ENCODE results near the gene PSME4. TPM values are rescaled to one million over a fixed set of nuclear protein-coding genes. Genes with fewer than 3 reads are reported as not detected.
"Not testable (repeated sequence)": the region's sequence is repeated elsewhere in the genome, so short reads cannot be mapped to it uniquely, and the experiment has no call there.

PSME4 gene
- total and polyA plus RNA-seq, 10 donors: 34.1 to 88.1 (median 58.8) TPM

DNA sequence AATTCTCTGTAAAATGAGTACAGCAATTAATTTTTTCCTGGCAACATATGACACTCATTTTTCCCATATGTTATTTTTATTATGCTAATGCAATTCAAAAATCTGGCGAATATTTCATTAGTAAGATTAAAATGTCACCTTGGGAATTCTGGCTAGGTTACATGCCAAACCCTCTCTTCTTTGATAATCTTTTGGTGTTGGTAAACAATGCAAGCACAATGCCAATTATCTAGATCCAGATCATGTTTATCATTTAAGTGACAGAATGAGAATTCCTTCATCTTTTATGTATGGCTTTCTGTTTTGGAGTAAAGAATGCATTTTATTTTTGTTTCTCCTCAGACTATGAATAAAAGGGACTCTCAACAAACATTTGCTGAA, 144.8 kb downstream of the PSME4 start:
- peaks cover 0 to 6% (median 2%) of the 10 kb centered on the region in 8 donors for H3K9me3 ChIP-seq
- H3K4me3 ChIP-seq: no peak overlapping the region
- H3K27me3 ChIP-seq (replicated peaks in 1 of 7): no peaks in the 10 kb centered on the region
- peaks cover 0 to 4% (median 0%) of the 10 kb centered on the region in 6 donors for H3K4me1 ChIP-seq
- intact Hi-C loops (cut with DNase I; ENCODE audit: low total_unique reads): no loop called here
- peaks cover 0 to 3% (median 0%) of the 10 kb centered on the region in 6 donors for H3K36me3 ChIP-seq
- no peak for DNase-seq
- WGBS, 5 donors: 75 to 92% (median 80%) methylated on average over 1 of the region's 1 CpG
- no peak for TF ChIP-seq POLR2AphosphoS5 (IDR thresholded peaks at IDR 0.05)
- no peak for TF ChIP-seq POLR2A (IDR thresholded peaks at IDR 0.05)
- TF ChIP-seq CTCF (IDR thresholded peaks at IDR 0.05 in 8 of 11, conservative IDR thresholded peaks at IDR 0.05 in 3 of 11): no peak
- no peak overlapping the region for H3K27ac ChIP-seq

- peaks cover 0 to 19% (median 12%) of the 10 kb centered on the region in 6 donors for H3K36me3 ChIP-seq
- H3K9me3 ChIP-seq; H3K27ac ChIP-seq; DNase-seq; H3K27me3 ChIP-seq (replicated peaks in 1 of 7); H3K4me1 ChIP-seq; H3K4me3 ChIP-seq; intact Hi-C loops (cut with DNase I; ENCODE audit: low total_unique reads): not testable (repeated sequence)
- TF ChIP-seq CTCF (IDR thresholded peaks at IDR 0.05 in 8 of 11, conservative IDR thresholded peaks at IDR 0.05 in 3 of 11): peak in 2 of 11 experiments; percentile 9 to 12
- 84 to 96% (median 91%) methylated on average over 9 of the region's 9 CpGs for WGBS, 5 donors
Measured at GRCh38 chr2:53823639-53824038, 147.2 kb downstream of the PSME4 start.

- no peak for DNase-seq
- H3K4me3 ChIP-seq: no peak overlapping the region
- 81 to 93% (median 88%) methylated on average over 6 of the region's 6 CpGs for WGBS, 5 donors
- H3K4me1 ChIP-seq: peaks cover 0 to 4% (median 0%) of the 10 kb centered on the region in 6 donors
- no peaks in the 10 kb centered on the region for H3K27me3 ChIP-seq (replicated peaks in 1 of 7)
- TF ChIP-seq POLR2AphosphoS5 (IDR thresholded peaks at IDR 0.05) (no peak), CTCF (IDR thresholded peaks at IDR 0.05 in 8 of 11, conservative IDR thresholded peaks at IDR 0.05 in 3 of 11) (no peak), POLR2A (IDR thresholded peaks at IDR 0.05) (no peak)
- H3K9me3 ChIP-seq: no peaks in the 10 kb centered on the region
- intact Hi-C loops (cut with DNase I; ENCODE audit: low total_unique reads): no loop called here
- H3K27ac ChIP-seq: no peak overlapping the region
- peaks cover 0 to 37% (median 24%) of the 10 kb centered on the region in 6 donors for H3K36me3 ChIP-seq
Measured at GRCh38 chr2:53821810-53822209, 149.0 kb downstream of the PSME4 start.

DNA sequence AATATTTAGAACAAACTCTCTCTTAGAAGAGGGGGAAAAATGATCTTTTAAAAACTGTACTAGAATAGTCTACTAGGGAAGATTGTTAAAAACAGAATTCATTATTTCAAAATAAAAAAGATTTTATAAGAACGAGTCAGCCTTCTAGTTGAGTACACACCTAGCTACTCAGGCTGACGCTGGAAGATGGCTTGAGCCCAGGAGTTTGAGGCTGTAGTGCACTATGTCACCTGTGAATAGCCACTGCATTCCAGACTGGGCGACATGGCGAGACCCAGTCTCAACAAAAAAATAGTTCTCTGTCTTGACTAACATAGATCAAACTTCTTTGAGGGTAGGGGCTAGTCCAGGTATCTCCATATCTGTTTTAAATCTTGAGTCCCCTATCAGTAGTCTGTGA, 150.1 kb downstream of the PSME4 start:
- WGBS, 5 donors: 93 to 99% (median 94%) methylated on average over 4 of the region's 4 CpGs
- H3K27ac ChIP-seq: no peak overlapping the region
- peaks cover 0 to under 1% (median 0%) of the 10 kb centered on the region in 6 donors for H3K4me1 ChIP-seq
- intact Hi-C loops (cut with DNase I; ENCODE audit: low total_unique reads): no loop called here
- H3K4me3 ChIP-seq: no peak overlapping the region
- DNase-seq: no peak
- TF ChIP-seq POLR2AphosphoS5 (IDR thresholded peaks at IDR 0.05): no peak
- TF ChIP-seq CTCF (IDR thresholded peaks at IDR 0.05 in 8 of 11, conservative IDR thresholded peaks at IDR 0.05 in 3 of 11): no peak
- no peak for TF ChIP-seq POLR2A (IDR thresholded peaks at IDR 0.05)
- peaks cover 7 to 48% (median 34%) of the 10 kb centered on the region in 6 donors for H3K36me3 ChIP-seq
- no peaks in the 10 kb centered on the region for H3K27me3 ChIP-seq (replicated peaks in 1 of 7)
- no peaks in the 10 kb centered on the region for H3K9me3 ChIP-seq

All from spleen (tissue), 11 donors.